Esophagus squamous epithelium (tissue), 4 donors: Measurements from ENCODE around the gene CCDC88C.

ENCODE experiments used
- CTCF ChIP-seq, 6 experiments: fragments of 450-650 bp in 4 of 6; fragments of 200-600 bp in 2 of 6; sonication (generic) in 2 of 6; IDR thresholded peaks; one replicate each; pipeline ENCODE4 v1.5.1; 2016 to 2019; ENCODE audit warnings: antibody characterized with exemption in 6 of 6, mild to moderate bottlenecking in 4 of 6, moderate library complexity in 4 of 6
- POLR2A ChIP-seq, 4 donors: fragments of 450-650 bp; IDR thresholded peaks; one replicate each; pipeline ENCODE4 v1.6.1; 2017; ENCODE audit warnings: antibody characterized with exemption in 4 of 4, mild to moderate bottlenecking in 4 of 4, moderate library complexity in 3 of 4

GRCh38 chr14:91223028-91223783 is 194.4 kb downstream of the CCDC88C start:
- TF ChIP-seq CTCF (IDR thresholded peaks at IDR 0.05) = no peak
- TF ChIP-seq POLR2A (IDR thresholded peaks at IDR 0.05) = no peak
